NCI-H1105 (cell line): ENCODE measurements around the gene OR9Q1.
"Not testable (repeated sequence)": the region's sequence is repeated elsewhere in the genome, so short reads cannot be mapped to it uniquely, and the experiment has no call there.

Experiments used
- DNase-seq: peaks from one replicate; lab custom pipeline; 2025; lab: John Stamatoyannopoulos, UW

OR9Q1 gene

GRCh38 chr11:58023435-58023931 is at the start of gene OR9Q1:
OR9Q1 (plus strand) TSS chr11:58023881; CDS start chr11:58179445, 155,564 bp downstream.
- DNase-seq = no peak

GRCh38 chr11:57974132-57974531 is 49.5 kb upstream of the OR9Q1 start:
- no peak for DNase-seq

- no peak for DNase-seq
Measured at GRCh38 chr11:57974848-57975601, 48.7 kb upstream of the OR9Q1 start.

- no peak for DNase-seq
Measured at GRCh38 chr11:57977709-57978108, 46.0 kb upstream of the OR9Q1 start.

- DNase-seq = no peak
Measured at GRCh38 chr11:57978686-57979531, 44.8 kb upstream of the OR9Q1 start.

GRCh38 chr11:57979532-57980079 is 44.1 kb upstream of the OR9Q1 start:
- no peak for DNase-seq

GRCh38 chr11:57980201-57980600 is 43.5 kb upstream of the OR9Q1 start:
- DNase-seq = no peak

GRCh38 chr11:57981536-57981935 is 42.1 kb upstream of the OR9Q1 start:
- no peak for DNase-seq

- DNase-seq = no peak
Measured at GRCh38 chr11:57982776-57983175, 40.9 kb upstream of the OR9Q1 start.

GRCh38 chr11:57983191-57983590 is 40.5 kb upstream of the OR9Q1 start:
- no peak for DNase-seq

GRCh38 chr11:57999523-57999922 is 24.2 kb upstream of the OR9Q1 start:
- DNase-seq = not testable (repeated sequence)

GRCh38 chr11:58000021-58000420 is 23.7 kb upstream of the OR9Q1 start:
- DNase-seq = not testable (repeated sequence)

GRCh38 chr11:58000699-58001098 is 23.0 kb upstream of the OR9Q1 start:
- DNase-seq = no peak

GRCh38 chr11:58003036-58003435 is 20.6 kb upstream of the OR9Q1 start:
- no peak for DNase-seq

- DNase-seq = no peak
Measured at GRCh38 chr11:58003591-58003990, 20.1 kb upstream of the OR9Q1 start.

- DNase-seq = no peak
Measured at GRCh38 chr11:58004664-58005063, 19.0 kb upstream of the OR9Q1 start.

- no peak for DNase-seq
Measured at GRCh38 chr11:58006940-58007339, 16.7 kb upstream of the OR9Q1 start.

GRCh38 chr11:58011771-58012170 is 11.9 kb upstream of the OR9Q1 start:
- DNase-seq = no peak

GRCh38 chr11:58024601-58025091 is 965 bp downstream of the OR9Q1 start:
- no peak for DNase-seq

GRCh38 chr11:58027341-58027740 is 3.7 kb downstream of the OR9Q1 start:
- no peak for DNase-seq

- no peak for DNase-seq
Measured at GRCh38 chr11:58028687-58029411, 5.2 kb downstream of the OR9Q1 start.

- no peak for DNase-seq
Measured at GRCh38 chr11:58030653-58031052, 7.0 kb downstream of the OR9Q1 start, which contains the start of gene OR6Q1. OR6Q1 (plus strand) TSS chr11:58030953; CDS start chr11:58030953, 0 bp downstream.
